Kidney glomerular epithelial cell (primary cell): ENCODE data around the gene ROBO1.

Experiments
- DNase-seq: peaks from one replicate; lab custom pipeline; 2025; lab: John Stamatoyannopoulos, UW

ROBO1 gene

GRCh38 chr3:79461129-79461792, 306.5 kb downstream of the ROBO1 start:
- DNase-seq, result peak; percentile 42

DNA sequence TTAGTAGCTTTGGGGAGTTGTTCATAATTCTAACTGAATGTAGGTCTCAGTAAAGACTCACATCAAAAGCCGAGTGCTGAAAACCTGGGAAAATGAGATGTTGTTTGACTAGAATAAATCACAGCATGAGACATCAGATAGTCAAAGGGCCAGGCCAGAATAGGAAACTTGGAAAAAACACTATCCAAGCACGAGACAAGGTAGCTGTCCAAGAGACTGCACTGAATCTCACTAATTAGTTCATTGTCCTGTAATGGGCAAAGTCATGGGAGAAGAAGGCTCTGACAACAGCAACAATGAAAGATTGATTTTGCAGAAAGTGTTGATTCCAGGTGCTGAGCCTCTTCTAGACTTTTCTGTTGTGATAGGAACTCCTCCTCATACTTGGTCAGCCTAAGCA, 314.2 kb downstream of the ROBO1 start:
- no peak for DNase-seq

DNA sequence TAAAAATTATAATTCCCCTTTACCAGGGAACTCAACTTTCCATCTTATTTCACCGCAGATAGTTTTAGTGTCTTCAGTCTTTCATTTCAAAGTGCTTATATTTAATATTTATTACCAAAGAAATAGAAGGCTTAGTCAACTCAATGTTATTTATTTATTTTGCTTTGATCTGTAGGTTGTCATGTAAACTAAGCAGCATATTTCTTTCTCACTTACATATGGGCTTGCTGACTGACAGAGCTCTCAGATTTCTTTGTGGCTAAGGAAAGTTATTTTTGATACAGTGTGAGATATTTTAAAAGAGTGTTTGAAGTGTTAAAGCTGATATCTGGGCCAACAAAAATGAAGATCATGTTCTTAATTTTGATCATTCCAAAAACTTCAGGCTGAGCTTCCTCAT, 331.4 kb downstream of the ROBO1 start:
- no peak for DNase-seq

- DNase-seq, result no peak
These were observed 340.7 kb downstream of the ROBO1 start for GRCh38 chr3:79427081-79427480.

DNA sequence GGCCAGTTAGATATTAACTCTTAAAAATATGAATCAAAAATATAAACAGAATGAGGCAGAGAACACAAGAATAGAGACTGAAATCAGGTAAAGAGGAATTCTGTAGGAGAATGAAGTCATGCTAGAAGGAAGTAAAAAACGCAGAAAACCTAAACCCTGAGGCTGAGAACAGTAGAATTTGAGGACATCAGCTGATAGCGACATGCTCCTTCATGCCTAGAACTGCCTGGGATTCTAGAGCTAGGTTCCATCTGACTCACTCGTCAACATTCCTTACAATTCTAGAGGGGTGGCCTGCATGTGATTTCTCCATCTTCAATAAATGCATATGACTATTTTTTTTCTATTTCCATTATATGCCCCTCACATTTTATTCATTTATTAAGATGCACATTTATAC, 343.0 kb downstream of the ROBO1 start:
- DNase-seq, result no peak

- no peak for DNase-seq
These were observed 344.4 kb downstream of the ROBO1 start for GRCh38 chr3:79423417-79423816.

DNA sequence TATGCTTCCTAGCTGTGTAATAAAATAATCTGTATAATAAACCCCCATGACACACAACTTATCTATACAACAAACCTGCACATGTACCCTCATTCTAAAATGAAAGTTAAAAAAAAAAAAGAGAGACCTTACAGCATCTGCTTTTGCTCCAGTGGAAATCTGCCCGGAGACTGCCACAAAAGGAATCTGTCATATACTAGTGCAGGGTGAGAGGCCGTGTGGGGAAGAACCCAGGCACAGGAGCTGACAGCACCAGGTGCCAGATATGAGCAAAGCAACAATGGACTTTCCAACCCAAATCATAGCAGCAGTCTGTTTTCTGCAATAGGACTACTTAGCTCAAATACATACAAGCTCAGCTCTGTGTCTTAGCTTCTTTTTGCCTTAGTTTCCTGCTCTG, 346.5 kb downstream of the ROBO1 start:
- DNase-seq, result no peak

DNA sequence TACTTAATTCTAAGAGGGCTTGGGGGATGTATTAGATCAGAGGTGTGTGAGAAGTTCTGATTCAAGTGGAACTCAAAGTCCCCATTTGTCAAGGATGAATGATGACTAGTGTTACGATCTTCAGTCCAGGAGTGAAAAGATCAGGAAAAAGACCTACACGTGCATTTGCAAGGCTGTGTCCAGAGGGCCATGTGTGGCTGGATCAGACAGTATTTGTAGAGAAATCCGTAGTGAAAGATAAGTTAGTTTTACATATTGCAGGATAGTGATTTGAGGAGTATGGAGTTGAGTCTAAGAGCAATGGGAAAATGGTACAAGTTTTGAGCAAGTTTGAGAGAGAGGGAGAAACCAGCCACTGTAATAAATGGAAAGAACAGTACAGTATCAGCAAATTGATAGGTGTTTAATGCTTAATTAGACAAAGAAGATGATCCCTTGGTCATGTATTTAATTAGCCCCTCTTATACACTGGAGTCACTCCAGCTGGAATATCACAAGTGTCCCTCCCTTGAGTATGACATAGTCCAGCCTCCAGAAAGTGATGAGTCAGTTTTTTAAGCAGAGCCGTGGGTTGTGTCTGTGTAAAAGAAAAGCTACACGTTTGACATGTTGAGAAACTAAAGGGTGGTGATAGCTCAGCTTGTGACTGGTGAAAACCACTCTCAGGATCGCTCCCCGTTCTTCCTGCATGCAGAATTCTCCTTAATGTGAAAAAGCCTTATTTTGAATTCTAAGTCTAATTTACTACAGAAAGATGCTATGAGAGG, 348.8 kb downstream of the ROBO1 start:
- no peak for DNase-seq

DNA sequence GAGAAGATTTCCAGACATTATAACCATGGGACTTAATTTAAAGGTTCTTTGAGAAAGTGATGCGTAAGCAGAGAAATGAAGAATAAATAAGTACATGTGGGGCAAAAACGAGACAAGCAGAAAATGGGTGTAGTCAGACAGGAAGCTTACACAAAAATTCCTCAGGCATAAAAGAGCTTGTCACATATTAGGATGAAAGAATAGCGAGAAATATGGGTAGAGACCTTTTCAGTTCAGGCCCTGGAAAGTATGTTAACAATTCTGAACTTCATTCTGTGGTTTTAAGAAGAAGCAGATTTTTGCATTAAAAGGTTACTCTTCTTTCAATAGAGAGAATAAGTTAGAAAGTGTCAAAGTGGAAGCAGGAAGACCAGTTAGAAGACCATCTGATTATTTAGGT, 352.4 kb downstream of the ROBO1 start:
- no peak for DNase-seq

- no peak for DNase-seq
These were observed 353.0 kb downstream of the ROBO1 start for GRCh38 chr3:79414806-79415205.

GRCh38 chr3:79414035-79414434, 353.8 kb downstream of the ROBO1 start:
- DNase-seq, result no peak

- DNase-seq, result no peak
These were observed 355.3 kb downstream of the ROBO1 start for GRCh38 chr3:79412537-79412936.

DNA sequence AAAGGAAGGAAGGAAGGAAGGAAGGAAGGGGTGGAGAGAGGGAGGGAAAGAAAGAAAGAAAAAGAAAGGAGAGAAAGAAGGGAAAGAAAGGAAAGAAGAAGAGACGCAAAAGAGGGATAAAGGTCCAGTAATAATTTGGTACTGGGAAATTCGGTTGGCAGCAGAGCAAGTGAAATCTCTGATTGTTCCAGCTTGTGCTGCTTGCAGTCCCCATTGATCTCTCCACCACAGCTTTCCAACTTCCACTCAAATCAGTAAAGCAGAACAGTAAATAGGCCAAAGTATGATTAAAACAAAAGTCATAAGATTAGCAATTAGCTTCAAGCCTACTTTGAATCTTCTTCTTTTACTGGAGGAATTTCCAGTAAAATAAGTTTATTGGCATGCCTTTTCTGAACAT, 357.2 kb downstream of the ROBO1 start:
- no peak for DNase-seq

DNA sequence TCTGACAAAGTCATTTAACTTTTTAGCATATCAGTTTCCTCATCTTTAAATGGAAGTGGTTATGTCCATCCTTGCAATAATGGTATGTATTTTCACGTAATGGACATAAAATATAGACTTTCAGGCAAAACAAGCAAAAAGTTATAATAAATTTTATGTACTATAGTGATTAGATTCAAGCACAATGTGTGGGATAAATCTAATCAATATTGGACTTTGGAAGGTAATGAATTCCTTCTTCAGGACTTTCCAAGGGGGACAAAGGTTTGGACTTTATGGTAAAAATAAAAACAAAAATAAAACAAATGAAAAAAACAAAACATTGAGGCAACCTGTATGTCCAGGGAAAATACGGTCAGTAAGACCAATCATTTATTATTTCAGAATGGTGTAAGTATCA, 357.7 kb downstream of the ROBO1 start:
- no peak for DNase-seq

- no peak for DNase-seq
These were observed 361.6 kb downstream of the ROBO1 start for GRCh38 chr3:79406175-79406574.

GRCh38 chr3:79405183-79405582, 362.6 kb downstream of the ROBO1 start:
- DNase-seq, result no peak

DNA sequence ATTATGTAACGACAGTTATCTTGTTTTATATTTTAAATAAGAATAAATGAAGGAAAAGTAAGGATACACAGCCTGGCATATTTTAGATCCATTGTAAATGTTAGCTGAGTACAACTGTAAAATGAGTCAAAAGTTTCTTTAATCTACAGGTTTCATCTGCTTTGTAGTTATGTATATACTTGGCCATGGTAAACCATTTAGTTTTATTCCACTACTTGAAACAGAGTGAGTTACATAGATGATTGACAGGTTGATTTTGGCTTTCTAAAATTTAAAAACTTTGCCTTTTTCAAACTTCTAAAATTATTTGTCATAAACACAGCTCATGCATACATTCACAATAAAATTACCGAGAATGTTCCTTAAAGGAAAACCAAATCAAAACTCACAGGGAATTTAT, 371.2 kb downstream of the ROBO1 start:
- DNase-seq, result no peak

DNA sequence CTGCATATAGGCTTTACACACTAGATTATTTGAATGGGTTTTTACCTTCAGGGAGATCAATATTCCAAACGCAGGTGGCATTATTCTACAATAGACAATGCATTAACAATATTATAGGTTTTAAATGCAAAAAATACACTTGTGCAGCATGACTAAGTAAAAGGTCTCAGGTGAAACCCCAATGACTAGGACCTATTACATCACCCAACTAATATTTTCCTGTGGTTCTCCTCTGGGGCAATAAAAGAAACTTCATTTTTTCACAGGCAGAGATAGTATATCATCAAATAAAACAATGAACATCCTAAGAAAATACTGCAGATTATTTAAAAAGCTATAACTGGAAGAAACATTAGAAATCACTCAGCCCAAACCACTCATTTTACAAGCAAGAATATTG, 375.3 kb downstream of the ROBO1 start:
- no peak for DNase-seq

DNA sequence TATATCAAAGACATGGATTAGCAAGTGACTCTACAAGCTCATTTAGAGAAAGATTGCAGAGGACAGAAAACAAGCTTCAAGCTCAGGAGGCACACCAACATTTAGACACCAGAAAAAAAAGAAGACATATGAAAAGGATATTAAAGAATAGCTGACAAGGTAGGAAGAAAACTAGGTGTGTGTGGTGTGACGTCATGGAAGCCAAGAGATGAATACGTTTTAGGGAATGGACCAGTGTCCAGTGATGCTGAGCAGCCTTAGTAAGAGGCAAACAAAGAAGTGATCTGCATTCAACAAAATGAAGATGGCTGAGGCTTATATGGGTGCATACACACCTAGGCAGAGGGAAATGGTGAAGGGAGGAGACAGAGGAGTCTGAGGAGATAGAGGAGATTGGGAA, 377.4 kb downstream of the ROBO1 start:
- no peak for DNase-seq

- no peak for DNase-seq
These were observed 382.6 kb downstream of the ROBO1 start for GRCh38 chr3:79385211-79385610.

DNA sequence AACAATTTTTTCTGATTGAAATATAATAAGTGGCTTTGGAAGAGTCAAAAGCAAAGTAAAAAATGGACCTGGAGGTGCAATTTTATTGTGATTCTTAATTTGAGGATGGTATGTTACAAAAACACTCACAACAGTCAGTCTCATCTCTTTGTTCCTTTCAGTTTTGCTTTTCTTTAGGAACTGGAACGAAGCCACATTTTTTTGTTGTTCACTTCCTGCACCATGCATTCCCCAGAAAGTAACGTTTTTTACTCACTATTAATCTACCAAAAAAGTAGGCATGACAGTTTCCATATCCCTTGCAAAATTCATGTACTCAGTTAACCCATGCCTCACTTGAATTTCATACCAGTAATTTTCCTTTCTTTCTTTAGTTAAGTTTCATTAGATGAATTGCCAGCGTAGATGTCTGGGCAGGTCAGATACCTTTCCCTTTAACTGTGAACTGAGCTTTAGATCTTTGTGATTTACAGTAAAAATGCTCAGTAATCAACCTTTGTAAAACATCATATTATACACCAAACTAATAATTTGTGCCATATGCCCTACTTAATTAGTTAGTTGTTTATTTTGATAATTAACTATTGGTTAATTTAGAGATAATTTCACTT, 384.3 kb downstream of the ROBO1 start:
- DNase-seq, result no peak

GRCh38 chr3:79380581-79380980, 387.2 kb downstream of the ROBO1 start:
- no peak for DNase-seq

GRCh38 chr3:79378064-79378463, 389.7 kb downstream of the ROBO1 start:
- no peak for DNase-seq
